Measurements from ENCODE around the gene LAMTOR4. TPM values are rescaled to one million over a fixed set of nuclear protein-coding genes. Genes with fewer than 3 reads are reported as not detected.

LAMTOR4 gene
- total RNA-seq, 1 donor from 2014 or later = 105 TPM

- TF ChIP-seq CTCF (IDR thresholded peaks at IDR 0.05; ENCODE audit: unreplicated experiment) = no peak
- H3K27ac Mint-ChIP-seq = peak overlapping the region; percentile 79
- no peaks in the 10 kb centered on the region for H3K9me3 Mint-ChIP-seq
- peaks cover 40% of the 10 kb centered on the region for H3K4me1 Mint-ChIP-seq
- H3K36me3 Mint-ChIP-seq = peaks cover 2% of the 10 kb centered on the region
- peak overlapping the region; percentile 76 for H3K4me3 Mint-ChIP-seq
- no peak for DNase-seq (ENCODE audit: low spot score in 2 of 2, unreplicated experiment in 2 of 2)
- peaks cover 36% of the 10 kb centered on the region for H3K27me3 Mint-ChIP-seq (ENCODE audit: low read depth)
These were observed 19.2 kb downstream of the LAMTOR4 start for GRCh38 chr7:100167912-100168323.

- Mint-ChIP-seq H3K4me1 (peaks cover 35% of the 10 kb centered on the region), H3K9me3 (no peaks in the 10 kb centered on the region), H3K4me3 (peak overlapping the region; percentile 76), H3K36me3 (peaks cover 10% of the 10 kb centered on the region), H3K27me3 (ENCODE audit: low read depth) (peaks cover 36% of the 10 kb centered on the region), H3K27ac (no peak overlapping the region)
- DNase-seq (ENCODE audit: low spot score in 2 of 2, unreplicated experiment in 2 of 2) = no peak
- TF ChIP-seq CTCF (IDR thresholded peaks at IDR 0.05; ENCODE audit: unreplicated experiment) = no peak
These were observed 20.6 kb downstream of the LAMTOR4 start for GRCh38 chr7:100169147-100169850.

GRCh38 chr7:100170101-100170897 is 21.6 kb downstream of the LAMTOR4 start:
- H3K4me1 Mint-ChIP-seq = peaks cover 38% of the 10 kb centered on the region
- no peaks in the 10 kb centered on the region for H3K9me3 Mint-ChIP-seq
- peak overlapping the region; percentile 5 for H3K27ac Mint-ChIP-seq
- peaks cover 35% of the 10 kb centered on the region for H3K27me3 Mint-ChIP-seq (ENCODE audit: low read depth)
- H3K4me3 Mint-ChIP-seq = peak overlapping the region; percentile 57
- no peak for TF ChIP-seq CTCF (IDR thresholded peaks at IDR 0.05; ENCODE audit: unreplicated experiment)
- DNase-seq (ENCODE audit: low spot score in 2 of 2, unreplicated experiment in 2 of 2) = no peak
- peaks cover 14% of the 10 kb centered on the region for H3K36me3 Mint-ChIP-seq

- H3K4me1 Mint-ChIP-seq = peaks cover 44% of the 10 kb centered on the region
- peaks cover 16% of the 10 kb centered on the region for H3K36me3 Mint-ChIP-seq
- H3K27me3 Mint-ChIP-seq (ENCODE audit: low read depth) = peaks cover 29% of the 10 kb centered on the region
- no peak for TF ChIP-seq CTCF (IDR thresholded peaks at IDR 0.05; ENCODE audit: unreplicated experiment)
- H3K9me3 Mint-ChIP-seq = no peaks in the 10 kb centered on the region
- peak overlapping the region; percentile 57 for H3K4me3 Mint-ChIP-seq
- no peak overlapping the region for H3K27ac Mint-ChIP-seq
- no peak for DNase-seq (ENCODE audit: low spot score in 2 of 2, unreplicated experiment in 2 of 2)
These were observed 22.5 kb downstream of the LAMTOR4 start for GRCh38 chr7:100171087-100171681.

GRCh38 chr7:100171840-100172239 is 23.1 kb downstream of the LAMTOR4 start:
- Mint-ChIP-seq H3K27ac (no peak overlapping the region), H3K9me3 (no peaks in the 10 kb centered on the region), H3K4me3 (peak overlapping the region; percentile 61), H3K27me3 (ENCODE audit: low read depth) (peaks cover 22% of the 10 kb centered on the region), H3K36me3 (peaks cover 16% of the 10 kb centered on the region), H3K4me1 (peaks cover 44% of the 10 kb centered on the region)
- DNase-seq (ENCODE audit: low spot score in 2 of 2, unreplicated experiment in 2 of 2) = no peak
- no peak for TF ChIP-seq CTCF (IDR thresholded peaks at IDR 0.05; ENCODE audit: unreplicated experiment)

All from mesothelial cell of epicardium (in vitro differentiated cells).